ENCODE data around the gene COLEC11. TPM values are rescaled to one million over a fixed set of nuclear protein-coding genes. Genes with fewer than 3 reads are reported as not detected.

Gene COLEC11
- total and polyA plus RNA-seq, 9 of the 15 experiments (the other 6 are each of a cell fraction or from before 2014, with no cell fraction given), result 0.32 to 4.3 (median 1.8) TPM

DNA sequence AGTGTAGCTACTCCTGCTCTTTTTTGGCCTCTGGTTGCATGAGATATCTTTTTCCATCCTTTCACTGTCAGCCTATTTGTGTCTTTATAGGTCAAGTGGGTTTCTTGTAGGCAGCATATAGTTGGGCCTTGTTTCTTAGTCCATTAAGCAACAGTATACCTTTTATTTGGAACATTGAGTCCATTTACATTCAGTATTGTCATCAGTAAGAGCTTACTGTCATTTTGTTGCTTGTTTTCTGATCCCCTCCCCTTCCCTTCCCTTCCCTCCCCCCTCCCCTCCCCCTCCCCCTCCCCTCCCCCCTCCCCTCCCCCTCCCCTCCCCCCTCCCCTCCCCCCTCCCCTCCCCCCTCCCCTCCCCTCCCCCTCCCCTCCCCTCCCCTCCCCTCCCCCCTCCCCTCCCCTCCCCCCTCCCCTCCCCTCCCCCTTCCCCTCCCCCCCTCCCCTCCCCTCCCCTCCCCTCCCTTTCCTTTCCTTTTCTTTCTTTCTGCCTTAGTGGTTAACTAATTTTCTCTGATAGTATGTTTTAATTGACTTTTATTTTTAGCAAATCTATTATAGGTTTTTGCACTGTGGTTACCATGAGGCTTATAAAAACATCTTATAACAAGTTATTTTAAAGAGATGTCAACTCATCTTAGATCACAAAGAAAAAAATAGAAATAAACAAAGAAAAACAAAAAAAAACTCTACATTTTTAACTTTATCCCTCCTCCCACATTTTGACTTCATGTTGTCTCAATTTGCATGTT, 95.3 kb downstream of the COLEC11 start:
- Histone ChIP-seq H3K9ac (ENCODE audit: insufficient read depth in 1 of 2, low read depth in 2 of 2, low read length in 2 of 2) (no peak overlapping the region), H3K79me2 (ENCODE audit: control insufficient read depth, insufficient read depth, low read length) (no peaks in the 10 kb centered on the region), H3K36me3 (ENCODE audit: control insufficient read depth, insufficient read depth, low read length) (no peaks in the 10 kb centered on the region), H4K20me1 (replicated peaks; ENCODE audit: control insufficient read depth, insufficient read depth, low read length) (no peaks in the 10 kb centered on the region), H3K27ac (ENCODE audit: extremely low read depth, low read depth, low read length) (no peak overlapping the region), H3K4me2 (ENCODE audit: insufficient read depth, low read length) (no peak overlapping the region), H2AFZ (ENCODE audit: low read depth, low read length) (no peak overlapping the region), H3K4me3 (no peak overlapping the region), H3K9me1 (ENCODE audit: control insufficient read depth, insufficient read depth, low read length) (no peaks in the 10 kb centered on the region), H3K4me1 (replicated peaks in 1 of 2; ENCODE audit: control insufficient read depth in 2 of 2, insufficient read depth in 2 of 2, low read length in 2 of 2) (no peaks in the 10 kb centered on the region), H3K9me3 (replicated peaks; ENCODE audit: control insufficient read depth, insufficient read depth, low read depth, low read length) (no peaks in the 10 kb centered on the region), H3K27me3 (ENCODE audit: control insufficient read depth in 2 of 2, insufficient read depth in 2 of 2, low read length in 2 of 2) (peaks cover 0 to 2% of the 10 kb centered on the region in 2 experiments; a peak in 1 of 5 replicates)
- ATAC-seq, result no peak
- TF ChIP-seq IRF9 (tag; IDR thresholded peaks at IDR 0.05), result no peak
- TF ChIP-seq PCBP1 (IDR thresholded peaks at IDR 0.05; ENCODE audit: low read depth, low read length, poor library complexity, severe bottlenecking), result peak; percentile 98
- TF ChIP-seq HNRNPK (IDR thresholded peaks at IDR 0.05; ENCODE audit: low read depth, low read length, poor library complexity, severe bottlenecking), result peak; percentile 96
- TF ChIP-seq PCBP2 (IDR thresholded peaks at IDR 0.05; ENCODE audit: low read depth, low read length, poor library complexity, severe bottlenecking), result peak; percentile 98
- BruUV-seq (replicated peaks), result no TSS peak
- FAIRE-seq, result no peak
- CTCF ChIA-PET (ENCODE audit: low intra/inter-chr PET ratio), result no interaction called here
- in situ Hi-C loops (cut with MboI), result no loop called here
- POLR2A ChIA-PET, result no interaction called here
- intact Hi-C loops (cut with micrococcal nuclease), result no loop called here
- DNase-seq (ENCODE audit: extremely low read depth in 1 of 4, low spot score in 3 of 4), result no peak
